22Rv1 (cell line): Measurements from ENCODE around the gene GPS2.

Source experiments
- H3K27ac ChIP-seq: fragments of 450-650 bp; 2 replicates; pipeline ENCODE4 v1.5.1; 2017
- ZFX ChIP-seq: fragments of 450-650 bp; IDR thresholded peaks from 2 replicates; pipeline ENCODE4 v1.6.1; 2017; ENCODE audit warnings: antibody characterized with exemption, borderline replicate concordance
- TF ChIP-seq, protein P1 (sequence below): fragments of 450-650 bp; IDR thresholded peaks from 2 replicates; pipeline ENCODE4 v1.5.1; 2017; ENCODE audit warnings: mild to moderate bottlenecking

GPS2 gene

DNA sequence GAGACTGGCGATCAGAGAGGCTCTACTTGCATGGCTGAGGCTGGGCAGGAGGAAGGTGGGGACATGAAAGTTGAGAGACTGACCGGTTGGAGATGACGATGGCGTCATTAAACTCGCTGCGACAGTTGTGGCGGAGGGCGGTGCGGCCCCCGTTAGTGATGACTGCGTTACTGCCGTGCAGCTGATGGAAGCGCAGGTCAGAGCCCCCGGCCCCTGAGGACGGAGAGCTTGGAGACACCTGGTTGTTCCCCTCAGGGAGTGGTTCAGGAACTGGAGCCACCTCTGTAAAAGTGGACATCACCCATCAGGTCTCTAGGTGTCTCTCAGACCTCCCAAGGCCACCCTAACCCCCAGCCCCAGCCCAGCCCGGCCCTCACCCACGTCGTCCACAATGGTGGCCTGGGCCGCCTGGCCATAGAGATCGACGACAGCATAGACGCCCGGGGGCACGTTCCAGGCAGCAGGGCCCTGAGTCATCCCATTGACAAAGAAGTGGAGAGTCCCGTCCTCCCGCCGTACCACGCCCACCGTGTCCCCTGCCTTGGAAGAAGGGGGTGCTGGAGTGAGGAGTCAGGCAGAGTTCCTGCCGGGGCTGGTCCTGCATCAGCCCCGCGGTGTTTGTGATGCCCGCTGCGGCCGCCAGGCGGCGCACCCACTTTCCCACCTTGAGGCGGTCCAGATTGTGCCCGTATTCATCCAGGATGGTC is 8.7 kb upstream of the GPS2 start:
- no peak overlapping the region for H3K27ac ChIP-seq

DNA sequence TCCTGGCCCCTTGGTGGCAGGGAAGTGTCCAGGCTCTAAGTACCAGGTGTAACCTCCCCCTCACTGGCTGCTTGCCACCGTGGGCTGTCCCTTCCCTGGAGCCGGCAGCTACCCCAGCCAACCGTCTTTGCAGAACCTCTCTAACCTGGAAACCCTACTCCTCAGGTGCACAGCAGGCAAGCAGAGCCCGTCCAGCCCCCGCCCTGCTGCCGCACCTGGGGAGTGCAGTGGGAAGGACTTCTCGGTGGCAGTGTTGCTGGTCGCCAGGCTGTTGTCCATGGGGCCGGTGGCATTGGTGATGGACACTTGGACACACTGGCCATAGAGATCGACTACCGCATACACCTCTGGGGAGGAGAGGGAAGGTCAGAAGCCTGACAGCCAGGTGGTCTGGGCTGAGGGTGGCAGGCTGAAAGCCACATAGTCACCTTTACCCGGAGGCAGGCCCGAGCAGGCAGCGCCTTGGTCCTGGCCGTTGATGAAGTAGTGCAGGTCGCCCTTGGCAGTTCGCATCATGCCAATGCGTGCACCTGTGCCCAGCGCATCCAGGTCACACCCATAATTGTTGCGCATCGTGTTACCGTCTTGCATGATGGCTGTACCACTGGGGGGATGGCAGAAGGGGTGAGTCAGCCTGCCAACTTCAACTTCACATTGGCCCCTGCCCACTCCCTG is 7.5 kb upstream of the GPS2 start:
- no peak overlapping the region for H3K27ac ChIP-seq
- TF ChIP-seq, protein P1, sequence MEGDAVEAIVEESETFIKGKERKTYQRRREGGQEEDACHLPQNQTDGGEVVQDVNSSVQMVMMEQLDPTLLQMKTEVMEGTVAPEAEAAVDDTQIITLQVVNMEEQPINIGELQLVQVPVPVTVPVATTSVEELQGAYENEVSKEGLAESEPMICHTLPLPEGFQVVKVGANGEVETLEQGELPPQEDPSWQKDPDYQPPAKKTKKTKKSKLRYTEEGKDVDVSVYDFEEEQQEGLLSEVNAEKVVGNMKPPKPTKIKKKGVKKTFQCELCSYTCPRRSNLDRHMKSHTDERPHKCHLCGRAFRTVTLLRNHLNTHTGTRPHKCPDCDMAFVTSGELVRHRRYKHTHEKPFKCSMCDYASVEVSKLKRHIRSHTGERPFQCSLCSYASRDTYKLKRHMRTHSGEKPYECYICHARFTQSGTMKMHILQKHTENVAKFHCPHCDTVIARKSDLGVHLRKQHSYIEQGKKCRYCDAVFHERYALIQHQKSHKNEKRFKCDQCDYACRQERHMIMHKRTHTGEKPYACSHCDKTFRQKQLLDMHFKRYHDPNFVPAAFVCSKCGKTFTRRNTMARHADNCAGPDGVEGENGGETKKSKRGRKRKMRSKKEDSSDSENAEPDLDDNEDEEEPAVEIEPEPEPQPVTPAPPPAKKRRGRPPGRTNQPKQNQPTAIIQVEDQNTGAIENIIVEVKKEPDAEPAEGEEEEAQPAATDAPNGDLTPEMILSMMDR, result no peak
- TF ChIP-seq ZFX, result no peak

More for the DNA sequence above, 8.7 kb upstream of the GPS2 start:
- no peak for TF ChIP-seq ZFX
- TF ChIP-seq, protein P1, result peak; percentile 90

DNA sequence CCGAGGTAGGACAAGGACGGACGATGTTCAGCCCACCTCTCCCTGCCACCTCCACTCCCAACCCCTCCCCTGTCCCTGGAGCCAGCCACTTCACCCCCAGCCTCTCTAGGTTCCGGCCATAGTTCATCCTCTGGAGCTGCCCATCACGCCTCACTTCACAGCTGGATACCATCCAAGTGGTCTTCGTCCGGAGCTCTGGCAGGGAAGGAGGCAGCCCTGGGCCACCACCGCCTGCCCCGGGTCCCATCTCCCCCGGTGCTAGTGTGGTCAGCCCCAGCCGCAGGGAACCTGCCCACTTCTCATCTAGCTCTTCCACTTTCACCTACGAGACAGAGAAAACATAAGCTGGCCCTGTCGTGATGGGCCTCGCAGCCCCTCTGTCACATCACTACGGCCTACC is 6.3 kb upstream of the GPS2 start:
- TF ChIP-seq, protein P1, result no peak
- no peak for TF ChIP-seq ZFX

DNA sequence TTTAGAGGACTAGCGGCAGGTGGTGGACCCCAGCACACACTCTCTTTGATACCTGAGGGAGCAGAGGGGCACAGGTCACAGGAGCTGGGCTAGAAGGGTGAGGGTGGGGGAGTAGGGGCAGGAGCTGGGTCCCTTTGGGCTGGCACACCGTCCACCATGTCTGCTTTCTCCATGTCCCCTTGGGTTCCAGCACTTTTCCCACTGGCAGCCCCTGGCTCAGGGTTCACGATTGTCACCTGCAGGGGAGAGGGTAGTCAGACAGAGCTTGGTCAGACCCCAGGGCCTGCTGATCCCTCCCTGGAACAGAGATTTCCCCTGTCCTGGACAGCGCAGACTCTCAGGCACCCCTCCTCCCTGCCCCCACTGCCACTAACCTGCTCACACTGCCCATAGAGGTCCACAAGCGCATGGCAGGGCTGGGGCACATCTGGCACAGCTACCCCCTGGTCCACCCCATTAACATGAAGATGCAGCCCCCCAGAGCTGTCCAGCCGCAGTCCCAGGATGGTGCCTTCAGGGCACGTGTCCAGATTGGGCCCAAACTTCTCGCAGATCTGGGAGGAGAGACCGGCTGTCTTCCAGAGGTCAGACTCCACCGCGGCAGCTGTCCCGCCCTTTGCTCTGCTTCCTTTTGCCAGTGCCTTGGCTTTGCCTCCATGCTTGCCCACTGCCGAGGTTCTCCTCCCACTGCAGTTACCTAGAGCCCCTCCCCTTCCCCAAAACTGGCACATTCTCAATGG is 3.1 kb upstream of the GPS2 start:
- TF ChIP-seq, protein P1, result no peak
- no peak for TF ChIP-seq ZFX
- H3K27ac ChIP-seq, result peak overlapping the region; percentile 99; the same call in 1 of the 2 replicates

More for the DNA sequence above, 6.3 kb upstream of the GPS2 start:
- no peak overlapping the region for H3K27ac ChIP-seq

DNA sequence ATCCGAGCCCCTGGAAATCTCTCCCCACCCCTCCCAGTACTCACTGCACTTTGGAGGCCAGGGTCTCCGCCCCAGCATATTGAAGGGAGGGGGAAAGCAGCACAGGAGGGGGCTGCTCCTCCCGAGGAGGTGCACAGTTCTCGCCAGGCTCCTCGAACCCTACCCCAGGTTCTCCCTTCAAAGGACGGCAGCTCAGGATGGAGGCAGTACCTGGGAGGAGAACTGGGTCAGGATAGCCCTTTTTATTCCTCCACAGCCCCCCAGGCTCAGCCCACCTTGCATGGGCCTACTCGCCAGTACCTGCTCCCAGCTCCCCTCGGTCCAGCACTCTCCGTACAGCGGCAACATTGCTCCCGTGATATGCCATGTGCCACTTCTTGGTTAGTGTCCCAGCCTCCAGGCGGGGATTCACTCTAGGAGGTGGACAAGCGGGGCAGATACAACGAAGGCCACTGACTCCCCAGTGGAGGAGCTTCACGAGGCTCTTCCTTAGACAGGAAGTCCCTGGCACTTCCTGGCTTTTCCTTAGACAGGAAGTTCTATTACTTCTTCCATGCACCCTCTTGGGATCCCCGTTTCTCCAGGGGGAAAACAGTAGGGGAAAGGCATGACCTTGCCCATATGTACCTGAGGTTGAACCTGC is 2.1 kb upstream of the GPS2 start:
- H3K27ac ChIP-seq, result peak overlapping the region; percentile 99
- no peak for TF ChIP-seq ZFX
- TF ChIP-seq, protein P1, result no peak

DNA sequence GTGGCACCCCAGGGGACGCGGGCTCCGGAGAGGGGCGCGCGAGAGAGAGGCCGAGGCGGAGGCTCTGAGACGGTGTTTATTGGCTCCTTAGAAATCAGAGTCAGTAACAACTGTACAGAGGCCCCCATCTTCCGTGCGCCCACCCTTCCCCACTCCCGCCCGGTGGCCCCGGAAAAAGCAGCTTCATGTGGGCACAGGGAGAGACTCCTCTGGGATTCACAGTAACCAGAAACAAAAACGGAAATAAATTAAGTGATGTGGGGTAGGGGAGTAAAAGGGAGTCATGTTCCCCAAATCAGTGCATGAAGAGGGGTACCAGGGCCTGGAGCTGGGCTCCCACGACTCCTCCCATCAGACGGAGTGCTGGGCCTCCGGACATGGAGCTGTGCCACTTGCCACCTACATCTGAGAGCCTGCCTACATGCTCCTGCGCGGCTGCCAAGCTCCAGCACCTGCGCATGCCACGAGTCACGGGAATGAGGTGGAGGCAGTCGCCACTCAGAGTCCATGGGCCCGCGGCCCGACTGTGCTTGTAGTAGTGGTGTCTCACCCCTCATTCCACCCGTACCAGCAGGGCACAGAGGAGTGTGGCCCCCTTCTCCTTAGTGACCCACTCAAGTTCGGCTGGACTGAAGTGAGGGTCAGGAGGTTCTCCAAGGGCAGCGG is 543 bp upstream of the GPS2 start:
- H3K27ac ChIP-seq, result peak overlapping the region; percentile 99
- TF ChIP-seq, protein P1, result no peak
- no peak for TF ChIP-seq ZFX
